Endometrial microvascular endothelial cells (primary cell): ENCODE results near the gene YEATS2. TPM values are rescaled to one million over a fixed set of nuclear protein-coding genes. Genes with fewer than 3 reads are reported as not detected.
"Not testable (repeated sequence)": the region's sequence is repeated elsewhere in the genome, so short reads cannot be mapped to it uniquely, and the experiment has no call there.

Experiments used
- in situ Hi-C: cut with HindIII; loops from 2 replicates; pipeline ENCODE4 v1.10.0; 2017; ENCODE audit warnings: low sequenced_read_pairs, low pct_unique_long_range_greater_than_20kb; ENCODE audit errors: inconsistent ontology term
- total RNA-seq: library from RNA; depleted of rRNA; stranded (reverse); fragments of >200 nt; gene quantifications from one replicate; pipeline ENCODE4 v1.2.3, GENCODE V29; 2015; ENCODE audit errors: inconsistent ontology term

The YEATS2 gene
- 31.2 TPM for total RNA-seq

DNA sequence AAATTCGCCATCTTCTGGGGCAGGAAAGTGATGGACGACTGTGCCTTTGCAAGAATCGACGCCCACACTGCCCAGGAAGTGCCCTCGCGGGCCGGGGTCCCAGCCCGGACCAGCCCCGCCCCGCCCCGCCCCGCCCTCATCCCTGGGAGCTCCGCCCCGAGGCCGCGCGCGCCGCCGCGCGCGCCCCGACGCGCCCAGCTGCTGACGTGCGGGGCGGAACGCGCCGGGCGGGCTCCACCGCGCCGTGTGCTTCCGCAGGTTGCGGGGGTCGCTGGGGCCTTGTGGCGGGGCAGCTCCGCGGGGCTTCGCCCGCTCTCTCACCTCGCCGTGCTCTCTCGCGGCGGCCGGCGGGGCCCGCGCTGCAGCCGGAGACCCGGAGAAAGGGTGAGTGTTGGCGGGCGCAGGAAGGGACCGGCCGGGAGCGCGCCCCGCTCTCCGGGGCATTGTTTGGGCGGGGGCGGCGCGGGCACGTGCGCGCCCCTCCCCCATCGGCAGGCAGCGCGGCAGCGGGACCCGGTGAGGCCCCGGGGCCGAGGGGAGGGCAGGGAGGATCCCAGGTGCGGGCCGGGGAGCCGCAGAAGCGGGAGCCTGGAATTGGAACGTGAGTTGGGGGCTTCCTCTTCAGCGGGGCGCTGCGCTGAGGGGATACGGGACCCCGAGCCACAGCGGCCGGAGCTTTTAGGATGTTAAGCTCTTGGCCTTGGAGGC, at the start of gene YEATS2:
Gene YEATS2, plus strand, starts transcription at position 188 of the 708 bp plus-strand sequence. CDS start 17,366 bp downstream, outside the sequence.
- in situ Hi-C loops: no loop called here

DNA sequence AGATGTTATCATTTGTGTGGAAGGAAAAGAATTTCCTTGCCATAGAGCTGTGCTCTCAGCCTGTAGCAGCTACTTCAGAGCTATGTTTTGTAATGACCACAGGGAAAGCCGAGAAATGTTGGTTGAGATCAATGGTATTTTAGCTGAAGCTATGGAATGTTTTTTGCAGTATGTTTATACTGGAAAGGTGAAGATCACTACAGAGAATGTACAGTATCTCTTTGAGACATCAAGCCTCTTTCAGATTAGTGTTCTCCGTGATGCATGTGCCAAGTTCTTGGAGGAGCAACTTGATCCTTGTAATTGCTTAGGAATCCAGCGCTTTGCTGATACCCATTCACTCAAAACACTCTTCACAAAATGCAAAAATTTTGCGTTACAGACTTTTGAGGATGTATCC, 47.0 kb upstream of the YEATS2 start:
- in situ Hi-C loops: no loop called here

DNA sequence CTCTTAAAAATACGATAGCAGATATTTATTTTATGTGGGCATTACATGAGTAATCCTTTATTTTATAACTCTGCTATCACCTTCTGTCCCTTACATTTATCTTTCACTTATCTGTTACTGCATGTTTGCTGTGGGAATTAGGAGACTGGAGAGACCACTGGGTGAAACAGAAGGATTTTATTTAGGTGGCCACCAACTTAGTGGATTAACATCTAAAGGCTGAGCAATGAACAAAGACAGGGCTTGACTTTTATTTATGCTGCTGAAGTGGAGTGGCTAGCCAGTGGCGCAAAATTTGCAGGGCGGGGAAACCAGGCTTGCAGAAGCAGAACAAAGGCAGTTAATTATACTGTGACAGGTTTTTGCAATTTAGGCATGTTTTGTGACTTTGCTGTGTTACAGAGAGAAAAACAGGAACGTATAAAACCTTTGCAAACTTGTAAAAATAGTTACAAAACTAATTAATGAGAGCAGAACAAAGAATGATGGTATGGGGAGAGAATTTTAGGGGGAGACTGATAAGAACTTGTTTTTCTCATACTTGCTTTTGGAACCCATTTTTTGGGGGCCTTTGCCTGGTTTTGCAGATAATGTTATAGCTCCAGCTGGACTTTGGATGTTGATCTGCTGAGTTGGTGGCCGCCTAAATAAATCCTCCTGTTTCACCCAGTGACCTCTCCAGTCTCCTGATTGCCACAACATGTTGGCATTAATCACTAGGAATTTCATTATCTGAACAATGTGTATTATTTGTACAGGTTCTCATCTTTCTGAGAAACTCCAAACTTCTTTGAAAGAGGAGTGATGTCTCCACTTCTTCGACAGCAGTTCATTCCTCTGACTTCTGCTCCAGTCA, 44.2 kb upstream of the YEATS2 start:
- in situ Hi-C loops: no loop called here

DNA sequence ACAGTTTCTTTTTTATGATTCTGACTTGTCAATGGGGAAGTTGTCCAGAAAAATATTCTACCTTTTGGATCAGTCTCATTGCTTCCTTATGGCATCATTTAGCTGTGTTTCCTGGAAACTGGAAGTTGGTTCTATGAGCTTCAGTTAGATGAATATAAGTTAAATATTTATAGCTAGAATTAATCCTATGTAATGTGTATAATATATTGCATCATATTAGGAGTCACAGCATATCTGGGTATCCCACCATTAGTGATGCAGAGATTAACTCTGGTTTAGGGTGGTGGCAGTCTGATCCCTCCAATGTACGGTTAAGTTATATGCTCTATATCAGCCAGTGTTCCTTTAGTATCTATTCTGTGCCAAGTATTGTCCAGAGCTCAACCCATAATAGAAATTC, 42.9 kb upstream of the YEATS2 start:
- in situ Hi-C loops: no loop called here

DNA sequence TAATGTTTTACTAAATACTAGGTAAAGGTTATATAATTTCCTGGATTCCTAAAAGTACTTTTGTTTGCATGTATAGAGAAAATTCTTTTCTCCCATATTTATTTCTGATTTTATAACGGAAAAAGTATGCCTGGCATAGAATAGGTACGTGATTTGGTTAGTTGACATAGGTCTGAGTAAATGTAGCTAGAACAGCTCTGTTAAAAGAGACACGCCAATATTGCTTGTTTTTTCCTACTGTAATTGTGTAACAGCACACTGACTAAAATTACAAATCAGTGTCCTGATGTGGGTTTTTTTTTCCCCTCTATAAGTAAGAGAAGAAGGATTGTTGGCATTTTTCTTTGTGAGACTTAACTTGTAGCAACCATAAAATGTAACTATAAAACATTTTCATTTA, 35.5 kb upstream of the YEATS2 start:
- in situ Hi-C loops: no loop called here

DNA sequence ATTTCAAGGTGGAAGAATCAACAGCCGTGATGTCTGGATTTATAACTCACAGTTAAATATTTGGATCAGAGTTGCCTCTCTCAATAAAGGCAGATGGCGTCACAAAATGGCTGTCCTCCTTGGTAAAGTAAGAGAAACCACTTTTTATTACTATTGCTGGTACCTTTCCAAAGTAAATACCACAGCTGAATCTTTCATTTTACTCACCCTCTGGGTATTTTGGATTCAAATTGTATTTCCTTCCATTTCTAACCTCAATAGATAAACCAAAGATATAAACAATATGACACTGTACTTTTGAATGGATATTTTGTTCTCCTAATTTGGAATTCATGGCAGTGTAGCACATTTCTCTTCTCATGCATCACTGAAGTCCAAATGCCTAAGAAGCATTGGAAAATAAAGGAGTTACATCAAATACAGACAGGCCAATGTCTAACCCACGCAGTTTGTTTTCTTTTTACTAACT, 32.6 kb upstream of the YEATS2 start:
- in situ Hi-C loops: no loop called here

GRCh38 chr3:183680061-183680460, 17.5 kb upstream of the YEATS2 start:
- in situ Hi-C loops: no loop called here

- in situ Hi-C loops: no loop called here
These were observed 9.9 kb upstream of the YEATS2 start for GRCh38 chr3:183687705-183688104.

DNA sequence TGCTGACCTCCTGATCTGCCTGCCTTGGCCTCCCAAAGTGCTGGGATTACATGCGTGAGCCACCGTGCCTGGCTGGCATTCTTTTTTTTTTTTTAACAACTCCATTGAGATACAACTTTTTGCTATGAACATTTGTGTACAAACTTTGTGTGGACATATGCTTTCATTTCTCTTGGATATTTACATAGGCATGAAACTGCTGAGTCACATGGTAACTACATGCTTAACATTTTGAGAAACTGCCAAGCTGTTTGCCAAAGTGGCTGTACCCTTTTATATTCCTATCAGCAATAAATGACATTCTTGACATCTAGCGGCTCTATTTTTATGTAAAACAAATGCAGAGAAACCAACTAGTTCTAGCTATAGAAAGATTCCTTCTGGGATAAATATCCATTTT, 8.7 kb upstream of the YEATS2 start:
- in situ Hi-C loops: no loop called here

GRCh38 chr3:183689621-183690020, 8.0 kb upstream of the YEATS2 start:
- in situ Hi-C loops: not testable (repeated sequence)

GRCh38 chr3:183690402-183690995, 7.1 kb upstream of the YEATS2 start:
- in situ Hi-C loops: no loop called here

GRCh38 chr3:183692436-183692835, 5.2 kb upstream of the YEATS2 start:
- in situ Hi-C loops: no loop called here

DNA sequence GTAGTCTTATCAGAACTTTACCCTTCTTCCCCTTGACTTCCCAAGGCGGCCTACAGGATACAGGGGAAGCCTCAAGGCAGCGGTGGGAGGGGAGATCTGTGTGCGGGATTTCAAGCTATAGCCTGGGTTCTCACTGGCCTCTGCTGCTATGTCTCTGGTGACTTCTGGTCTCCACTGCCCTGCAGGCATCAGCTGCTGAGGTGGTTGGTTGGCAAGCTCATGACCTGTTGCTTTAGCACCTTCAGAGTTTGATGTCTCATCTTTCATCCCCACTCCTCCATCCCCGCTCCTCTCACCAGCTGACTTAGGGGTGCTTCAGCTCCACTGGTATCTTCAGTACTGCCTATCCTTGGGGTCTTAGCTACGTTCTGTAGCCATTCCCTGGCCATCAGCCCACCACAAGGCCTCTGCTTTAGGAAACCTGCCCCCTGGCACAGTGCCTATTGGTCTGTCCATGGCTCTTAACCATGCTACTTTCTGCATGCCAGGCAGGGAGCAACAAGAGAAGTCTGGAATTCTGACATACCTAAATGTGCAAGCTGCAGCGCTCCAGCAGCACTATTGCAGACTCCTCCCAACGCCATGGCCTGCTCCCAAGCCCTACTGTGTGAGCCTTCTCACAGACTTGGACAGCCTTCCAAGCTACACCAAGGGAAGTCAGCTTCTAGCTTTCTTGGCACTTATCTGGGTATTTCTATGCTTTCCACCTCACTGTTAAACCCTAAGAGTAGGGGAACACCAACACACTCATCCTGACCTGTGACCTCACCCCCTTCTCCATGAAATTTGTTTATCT, 1.8 kb upstream of the YEATS2 start:
- in situ Hi-C loops: no loop called here

DNA sequence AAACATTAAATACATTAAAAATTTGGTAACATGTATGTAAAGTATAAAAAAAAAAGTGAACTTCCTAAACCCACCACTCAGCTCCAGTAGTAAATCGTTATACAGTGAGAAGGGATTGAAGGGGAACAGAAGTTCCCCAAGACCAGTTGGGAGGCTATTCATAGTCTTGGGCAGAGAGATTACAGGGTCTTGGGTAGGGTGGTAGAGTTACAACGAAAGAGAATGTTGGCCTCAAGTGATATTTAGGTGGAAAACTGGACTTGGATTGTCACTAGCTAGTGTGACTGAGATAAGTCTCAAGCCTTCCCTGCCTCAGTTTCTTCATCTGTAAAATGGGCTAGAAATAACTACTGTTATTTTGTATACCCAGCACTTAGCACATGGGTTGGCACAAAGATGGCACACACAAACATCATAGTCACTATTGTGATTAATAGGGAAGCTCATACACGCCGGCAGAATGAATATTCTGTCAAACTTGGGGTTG, 431 bp upstream of the YEATS2 start:
- in situ Hi-C loops: no loop called here

DNA sequence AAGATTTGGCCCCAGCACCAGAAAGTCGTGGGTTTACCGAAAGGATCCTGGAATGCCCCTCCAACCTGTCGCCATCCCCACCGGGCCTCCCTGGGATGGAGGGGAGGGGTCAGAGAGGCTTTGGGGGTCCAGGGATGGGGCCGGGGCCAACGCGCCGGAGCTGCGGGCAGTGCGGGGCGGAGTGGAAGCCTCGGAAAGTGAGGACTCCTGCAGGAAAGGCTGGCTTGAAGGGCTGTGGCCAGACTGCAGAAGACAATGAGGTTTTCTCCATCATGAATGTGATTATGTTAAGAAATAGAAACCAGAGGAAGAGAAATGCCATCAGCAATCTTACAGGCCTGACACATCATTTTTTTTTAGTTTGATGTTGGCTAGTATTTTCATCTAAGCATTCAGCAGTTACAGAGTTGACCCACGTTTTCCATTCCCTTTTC, 738 bp downstream of the YEATS2 start:
- in situ Hi-C loops: no loop called here

DNA sequence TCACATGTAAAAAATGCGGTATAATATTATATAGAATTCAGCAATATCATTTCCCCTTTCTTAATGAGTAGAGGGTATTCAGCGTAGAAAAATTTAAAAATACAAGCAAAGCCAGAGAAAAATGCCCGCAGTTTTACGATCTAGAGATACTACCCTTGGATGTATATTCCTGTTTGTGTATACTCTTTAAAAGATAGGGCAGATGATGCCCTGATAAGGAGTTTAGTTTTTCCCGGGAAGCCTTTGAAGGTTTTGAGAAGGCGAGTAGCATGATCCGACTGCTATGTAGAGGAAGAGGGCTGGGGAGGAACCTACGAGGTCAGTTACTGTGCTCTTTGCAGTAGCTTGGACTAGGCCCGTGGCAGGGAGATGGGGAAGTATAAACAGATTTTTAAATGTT, 1.2 kb downstream of the YEATS2 start:
- in situ Hi-C loops: no loop called here

DNA sequence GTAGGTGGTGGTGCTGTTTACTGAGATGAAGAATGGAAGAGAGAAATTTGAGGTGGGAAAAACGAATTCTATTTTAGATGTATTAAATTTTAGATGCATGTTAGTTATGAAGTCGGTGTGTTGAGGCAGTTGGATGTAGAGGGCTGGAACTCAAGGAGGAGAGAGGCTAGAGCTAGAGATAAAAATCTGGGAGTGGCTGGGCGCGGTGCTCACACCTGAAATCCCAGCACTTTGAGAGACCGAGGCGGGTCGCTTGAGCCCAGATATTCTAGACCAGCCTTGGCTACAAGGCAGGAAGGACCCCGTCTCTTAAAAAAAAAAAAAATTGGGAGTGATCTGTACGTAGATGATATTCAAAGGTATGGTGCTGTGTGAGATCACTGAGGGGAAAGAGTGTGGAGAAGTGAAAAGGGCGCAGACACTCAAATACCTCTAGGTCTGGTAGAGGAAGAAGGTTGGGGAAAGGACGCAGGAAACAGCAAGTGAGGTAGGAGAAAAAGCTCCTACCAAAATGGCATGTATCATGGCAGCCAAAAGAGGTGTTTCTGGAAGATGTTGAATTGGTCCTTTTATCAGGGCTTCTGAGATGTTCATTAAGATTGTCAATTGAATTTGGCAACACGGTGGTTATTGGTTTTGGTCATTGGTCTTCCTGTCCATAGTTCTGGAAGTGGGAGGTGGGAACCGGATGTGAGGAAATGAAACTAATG, 1.8 kb downstream of the YEATS2 start:
- in situ Hi-C loops: no loop called here

DNA sequence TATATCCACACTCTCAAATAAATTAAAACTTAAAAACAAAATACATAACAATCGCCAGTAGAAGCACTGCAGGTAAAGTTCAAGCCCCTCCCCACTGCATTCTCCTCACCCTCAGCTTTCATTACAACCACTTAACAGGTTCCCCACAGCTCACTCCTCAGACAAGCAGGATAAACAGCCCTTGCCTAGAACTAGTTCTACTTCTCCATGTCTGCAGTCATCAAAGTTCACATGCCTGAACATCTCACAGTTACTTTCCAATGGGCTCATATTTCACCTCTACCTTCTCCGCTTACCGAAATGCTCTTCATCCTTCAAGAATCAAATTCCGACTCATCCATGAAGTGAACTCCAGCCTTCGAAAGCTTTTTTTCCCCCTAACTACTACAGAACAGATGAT, 4.1 kb downstream of the YEATS2 start:
- in situ Hi-C loops: no loop called here
